HCT116 (cell line): ENCODE measurements around the gene THAP8. TPM values are rescaled to one million over a fixed set of nuclear protein-coding genes. Genes with fewer than 3 reads are reported as not detected.

ENCODE experiments used
- ATAC-seq: fragments of 200-7000 bp; cut with Tn5 transposase; 2 replicates; pipeline ENCODE4 v1.9.1; 2020; ENCODE audit warnings: mild to moderate bottlenecking, moderate library complexity
- BruUV-seq: library from RNA; stranded (reverse); fragments of 400-500 nt; replicated peaks from 2 replicates; lab custom pipeline; 2021; lab: Mats Ljungman, UMichigan
- CTCF ChIA-PET: fragments of 300-600 bp; sonication (Branson Sonifier 250); formaldehyde crosslinking; loops from one replicate; lab custom pipeline; 2021; ENCODE audit warnings: antibody characterized with exemption; lab: Charles Lee
- POLR2A ChIA-PET: fragments of 300-600, 350-600 bp; sonication (Branson Sonifier 250); formaldehyde crosslinking; loops from one replicate; lab custom pipeline; 2021; ENCODE audit warnings: antibody characterized with exemption; lab: Charles Lee
- RAD21 ChIA-PET, 2 experiments: fragments of 300-600 bp; sonication (Branson Sonifier 250); formaldehyde crosslinking; loops; one replicate each; lab custom pipeline; 2023; ENCODE audit warnings: low total read pairs in 2 of 2; ENCODE audit not compliant: uncharacterized antibody in 2 of 2, unreplicated experiment in 2 of 2, low non-redundant PET in 1 of 2; lab: Charles Lee
- DNase-seq: peaks from one replicate; pipeline ENCODE4 v3.0.0-alpha.2; 2010; ENCODE audit warnings: low read depth, low spot score
- H2AFZ ChIP-seq: fragments of 200-600 bp; shearing (Covaris generic), sonication (generic); 2 replicates; pipeline ENCODE4 v1.6.1; 2017; ENCODE audit warnings: low read depth, mixed run types, mixed read lengths, antibody characterized with exemption, low read length; ENCODE audit not compliant: poor library complexity, severe bottlenecking
- H3K27ac ChIP-seq: 2 replicates; pipeline ENCODE4 v1.5.1; 2012; ENCODE audit warnings: low read depth, low read length
- H3K27me3 ChIP-seq: fragments of 200-600 bp; sonication (generic); 2 replicates; pipeline ENCODE4 v1.6.1; 2016; ENCODE audit warnings: mixed run types, low read length, mixed read lengths; ENCODE audit not compliant: insufficient read depth
- H3K36me3 ChIP-seq, 2 experiments: fragments of 200-500 bp in 1 of 2; fragments of 200-600 bp in 1 of 2; sonication (Bioruptor generic) in 1 of 2; sonication (generic) in 1 of 2; 2 replicates each; pipeline versions ENCODE4 v1.5.1 to v1.6.1; 2014 to 2016; ENCODE audit warnings: low read length in 2 of 2, inconsistent platforms in 1 of 2, mixed read lengths in 1 of 2, mixed run types in 1 of 2; ENCODE audit not compliant: insufficient read depth in 2 of 2, control insufficient read depth in 1 of 2
- H3K4me1 ChIP-seq, 2 experiments: fragments of 200-600 bp in 1 of 2; sonication (generic) in 1 of 2; 2 replicates each; pipeline versions ENCODE4 v1.5.1 to v1.6.1; 2012 to 2017; ENCODE audit warnings: low read length in 2 of 2, inconsistent platforms in 1 of 2, mild to moderate bottlenecking in 1 of 2, mixed read lengths in 1 of 2, mixed run types in 1 of 2, moderate library complexity in 1 of 2; ENCODE audit not compliant: insufficient read depth in 2 of 2, control insufficient read depth in 1 of 2
- H3K4me2 ChIP-seq: fragments of 200-600 bp; sonication (generic); 2 replicates; pipeline ENCODE4 v1.6.1; 2017; ENCODE audit warnings: mixed run types, low read length, mixed read lengths
- H3K4me3 ChIP-seq, 2 experiments: fragments of 200-600 bp in 1 of 2; sonication (generic) in 1 of 2; replicated peaks in 1 of 2; 2 replicates each; pipeline ENCODE4 v1.5.1; 2011 to 2016; ENCODE audit warnings: low read length in 2 of 2, control low read depth in 1 of 2, low read depth in 1 of 2, mild to moderate bottlenecking in 1 of 2, mixed read lengths in 1 of 2, mixed run types in 1 of 2
- H3K79me2 ChIP-seq: fragments of 200-600 bp; sonication (generic); 2 replicates; pipeline ENCODE4 v1.6.1; 2017; ENCODE audit warnings: mild to moderate bottlenecking, mixed run types, low read length, moderate library complexity, mixed read lengths; ENCODE audit not compliant: insufficient read depth
- H3K9ac ChIP-seq: fragments of 200-600 bp; sonication (generic); 2 replicates; pipeline ENCODE4 v1.6.1; 2016; ENCODE audit warnings: low read length, mixed read lengths
- H3K9me2 ChIP-seq: fragments of 200-600 bp; sonication (generic), shearing (Covaris generic); 2 replicates; pipeline ENCODE4 v1.6.1; 2017; ENCODE audit warnings: mixed run types, mild to moderate bottlenecking, moderate library complexity; ENCODE audit not compliant: insufficient read depth
- H3K9me3 ChIP-seq, 2 experiments: fragments of 200-500 bp in 1 of 2; fragments of 200-600 bp in 1 of 2; sonication (Bioruptor generic) in 1 of 2; sonication (generic) in 1 of 2; 2 replicates each; pipeline ENCODE4 v1.6.1; 2014 to 2017; ENCODE audit warnings: low read length in 2 of 2, mixed read lengths in 2 of 2, inconsistent platforms in 1 of 2, low read depth in 1 of 2, mild to moderate bottlenecking in 1 of 2, mixed run types in 1 of 2, moderate library complexity in 1 of 2; ENCODE audit not compliant: control insufficient read depth in 1 of 2, insufficient read depth in 1 of 2
- H4K20me1 ChIP-seq: fragments of 200-600 bp; sonication (generic), shearing (Covaris generic); 2 replicates; pipeline ENCODE4 v1.6.1; 2017; ENCODE audit warnings: mixed run types, mild to moderate bottlenecking, moderate library complexity; ENCODE audit not compliant: insufficient read depth
- CEBPB ChIP-seq: IDR thresholded peaks from 2 replicates; pipeline ENCODE4 v1.6.1; 2012; ENCODE audit warnings: low read depth
- ELF1 ChIP-seq: IDR thresholded peaks from 2 replicates; pipeline ENCODE4 v1.6.1; 2012; ENCODE audit warnings: low read depth, borderline replicate concordance
- EZH2 ChIP-seq: fragments of 200-600 bp; sonication (generic); IDR thresholded peaks from 2 replicates; pipeline ENCODE4 v1.6.1; 2017; ENCODE audit warnings: antibody characterized with exemption, mixed run types
- EZH2phosphoT487 ChIP-seq: fragments of 200-600 bp; IDR thresholded peaks from 2 replicates; pipeline ENCODE4 v1.6.1; 2018; ENCODE audit warnings: antibody characterized with exemption, borderline replicate concordance
- JUND ChIP-seq: IDR thresholded peaks from 2 replicates; pipeline ENCODE4 v1.6.1; 2012
- MAX ChIP-seq: IDR thresholded peaks from 2 replicates; pipeline ENCODE4 v1.6.1; 2012
- POLR2AphosphoS5 ChIP-seq: IDR thresholded peaks from 2 replicates; pipeline ENCODE4 v1.6.1; 2011; ENCODE audit warnings: mild to moderate bottlenecking, low read depth, low read length, moderate library complexity
- TCF7L2 ChIP-seq: IDR thresholded peaks from 2 replicates; pipeline ENCODE4 v1.7.0; 2011; ENCODE audit warnings: borderline replicate concordance, inconsistent platforms; ENCODE audit not compliant: insufficient read depth, insufficient read length; ENCODE audit errors: extremely low read depth
- YY1 ChIP-seq: IDR thresholded peaks from 2 replicates; pipeline ENCODE4 v1.6.1; 2011; ENCODE audit warnings: low read length, low read depth, moderate library complexity, mild to moderate bottlenecking; ENCODE audit not compliant: insufficient replicate concordance; ENCODE audit errors: extremely low read depth
- ZFX ChIP-seq: fragments of 450-650 bp; IDR thresholded peaks from 2 replicates; pipeline ENCODE4 v1.6.1; 2017
- intact Hi-C: fragments of 100-400 bp; cut with micrococcal nuclease; formaldehyde crosslinking; loops from 2 replicates; pipeline ENCODE4 v1.10.0; 2022
- total RNA-seq: library from RNA; stranded (reverse); gene quantifications from one replicate; pipeline ENCODE4 v1.2.1, GENCODE V29; 2021; ENCODE audit not compliant: unreplicated experiment
- TF ChIP-seq, protein P1 (sequence below): IDR thresholded peaks from 2 replicates; pipeline ENCODE4 v1.6.1; 2012
- TF ChIP-seq, protein P2 (sequence below): IDR thresholded peaks from 2 replicates; pipeline ENCODE4 v1.6.1; 2011; ENCODE audit warnings: mild to moderate bottlenecking, low read length, moderate library complexity; ENCODE audit not compliant: insufficient replicate concordance; ENCODE audit errors: extremely low read depth

The THAP8 gene
- total RNA-seq, 1 experiment from 2014 or later: 1.7 TPM

DNA sequence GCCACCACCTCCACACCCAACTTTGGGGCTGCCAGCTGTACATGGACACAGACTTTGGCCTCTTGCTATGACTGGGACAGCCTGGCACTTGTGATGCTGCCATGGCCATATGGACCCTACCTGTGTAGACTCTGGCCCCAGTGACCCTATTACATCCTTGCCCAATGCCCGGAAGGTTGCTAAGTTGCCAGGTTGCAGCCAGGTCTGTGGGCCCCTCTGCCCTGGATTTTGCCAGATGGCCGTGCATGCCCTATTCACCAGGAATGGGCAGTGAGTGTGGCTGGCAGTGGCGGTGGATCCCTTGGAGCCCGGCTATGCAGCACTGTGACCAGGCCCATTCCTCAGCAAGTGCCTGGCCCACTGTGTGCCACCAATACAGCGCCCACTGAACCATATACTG, 68.0 kb downstream of the THAP8 start:
- peaks cover 9 to 19% of the 10 kb centered on the region in 2 experiments; a peak in 3 of 4 replicates for H3K4me1 ChIP-seq
- intact Hi-C loops: no loop called here
- no peak overlapping the region for H2AFZ ChIP-seq
- no peaks in the 10 kb centered on the region for H3K9me3 ChIP-seq
- RAD21 ChIA-PET: no interaction called here
- ATAC-seq (no peak), DNase-seq (no peak)
- no peaks in the 10 kb centered on the region for H3K79me2 ChIP-seq
- TF ChIP-seq CEBPB (no peak), EZH2phosphoT487 (no peak), ZFX (no peak), MAX (no peak), JUND (no peak), POLR2AphosphoS5 (no peak), YY1 (no peak), ELF1 (no peak), EZH2 (no peak), TCF7L2 (no peak)
- TF ChIP-seq, protein P1, sequence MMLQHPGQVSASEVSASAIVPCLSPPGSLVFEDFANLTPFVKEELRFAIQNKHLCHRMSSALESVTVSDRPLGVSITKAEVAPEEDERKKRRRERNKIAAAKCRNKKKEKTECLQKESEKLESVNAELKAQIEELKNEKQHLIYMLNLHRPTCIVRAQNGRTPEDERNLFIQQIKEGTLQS: no peak
- TF ChIP-seq, protein P2, sequence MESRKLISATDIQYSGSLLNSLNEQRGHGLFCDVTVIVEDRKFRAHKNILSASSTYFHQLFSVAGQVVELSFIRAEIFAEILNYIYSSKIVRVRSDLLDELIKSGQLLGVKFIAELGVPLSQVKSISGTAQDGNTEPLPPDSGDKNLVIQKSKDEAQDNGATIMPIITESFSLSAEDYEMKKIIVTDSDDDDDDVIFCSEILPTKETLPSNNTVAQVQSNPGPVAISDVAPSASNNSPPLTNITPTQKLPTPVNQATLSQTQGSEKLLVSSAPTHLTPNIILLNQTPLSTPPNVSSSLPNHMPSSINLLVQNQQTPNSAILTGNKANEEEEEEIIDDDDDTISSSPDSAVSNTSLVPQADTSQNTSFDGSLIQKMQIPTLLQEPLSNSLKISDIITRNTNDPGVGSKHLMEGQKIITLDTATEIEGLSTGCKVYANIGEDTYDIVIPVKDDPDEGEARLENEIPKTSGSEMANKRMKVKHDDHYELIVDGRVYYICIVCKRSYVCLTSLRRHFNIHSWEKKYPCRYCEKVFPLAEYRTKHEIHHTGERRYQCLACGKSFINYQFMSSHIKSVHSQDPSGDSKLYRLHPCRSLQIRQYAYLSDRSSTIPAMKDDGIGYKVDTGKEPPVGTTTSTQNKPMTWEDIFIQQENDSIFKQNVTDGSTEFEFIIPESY: no peak
- H3K4me3 ChIP-seq: no peak overlapping the region
- CTCF ChIA-PET: no interaction called here
- POLR2A ChIA-PET: interaction anchor here (1.1 kb wide), 1 partner anchor 28 kb away, joined by 4 read pairs; the partner anchor contains the start of gene ALKBH6
- H3K9ac ChIP-seq: no peak overlapping the region
- no peak overlapping the region for H3K27ac ChIP-seq
- no peak overlapping the region for H3K4me2 ChIP-seq
- BruUV-seq: no TSS peak
- no peaks in the 10 kb centered on the region for H3K36me3 ChIP-seq
- 0 out of 2 replicates have a peak, but pooled peaks cover 3% of the 10 kb centered on the region for H3K27me3 ChIP-seq
- no peaks in the 10 kb centered on the region for H3K9me2 ChIP-seq
- H4K20me1 ChIP-seq: no peaks in the 10 kb centered on the region

Other genes starting within 250 kb of the THAP8 start
- gene PRODH2, start 241.4 kb downstream of the THAP8 start, total RNA-seq: 0.44 TPM
- 0.57 TPM for gene NPHS1, start 201.8 kb downstream of the THAP8 start, total RNA-seq
- 1.3 TPM for gene KIRREL2, start 197.4 kb downstream of the THAP8 start, total RNA-seq
- gene APLP1, start 185.7 kb downstream of the THAP8 start, total RNA-seq: 41.2 TPM
- gene NFKBID, start 153.7 kb downstream of the THAP8 start, total RNA-seq: 13.7 TPM
- 1.2 TPM for gene HCST, start 151.8 kb downstream of the THAP8 start, total RNA-seq
- gene TYROBP, start 146.0 kb downstream of the THAP8 start, total RNA-seq: 0.49 TPM
- gene LRFN3, start 117.9 kb downstream of the THAP8 start, total RNA-seq: 18.8 TPM
- gene SDHAF1, start 59.1 kb downstream of the THAP8 start, total RNA-seq: 21.0 TPM
- 27.9 TPM for gene SYNE4, start 45.5 kb downstream of the THAP8 start, total RNA-seq
- 28.6 TPM for gene ALKBH6, start 40.1 kb downstream of the THAP8 start, total RNA-seq
- 1.5 TPM for gene CLIP3, start 21.4 kb downstream of the THAP8 start, total RNA-seq
- 17.0 TPM for gene WDR62, start 612 bp upstream of the THAP8 start, total RNA-seq
- not detected for gene OVOL3, start 56.9 kb upstream of the THAP8 start, total RNA-seq
- gene POLR2I, start 60.6 kb upstream of the THAP8 start, total RNA-seq: 108 TPM
- 141 TPM for gene TBCB, start 61.2 kb upstream of the THAP8 start, total RNA-seq
- gene CAPNS1, start 85.8 kb upstream of the THAP8 start, total RNA-seq: 621 TPM
- not detected for gene COX7A1, start 98.2 kb upstream of the THAP8 start, total RNA-seq
- 3.2 TPM for gene ZNF565, start 160.4 kb upstream of the THAP8 start, total RNA-seq
- gene ZNF146, start 160.8 kb upstream of the THAP8 start, total RNA-seq: 105 TPM